HEK293 (cell line): ENCODE results near the gene BTBD3.

ENCODE experiments used
- ATF2 ChIP-seq: fragments of 450-650 bp; formaldehyde crosslinking; IDR thresholded peaks from 2 replicates; pipeline ENCODE4 v1.5.1; 2016; ENCODE audit warnings: missing biosample characterization, missing genetic modification characterization, low read depth
- BCL11A ChIP-seq: fragments of 450-650 bp; formaldehyde crosslinking; IDR thresholded peaks from 2 replicates; pipeline ENCODE4 v1.5.1; 2016; ENCODE audit warnings: low read depth, missing biosample characterization, missing genetic modification characterization
- GFI1B ChIP-seq: fragments of 450-650 bp; formaldehyde crosslinking; IDR thresholded peaks from 2 replicates; pipeline ENCODE4 v1.5.1; 2016; ENCODE audit warnings: missing biosample characterization, missing genetic modification characterization
- IKZF3 ChIP-seq: fragments of 450-650 bp; IDR thresholded peaks from 2 replicates; pipeline ENCODE4 v1.5.0; 2018; ENCODE audit warnings: missing biosample characterization, mild to moderate bottlenecking, missing genetic modification characterization, moderate library complexity
- ZBTB1 ChIP-seq: fragments of 450-650 bp; formaldehyde crosslinking; IDR thresholded peaks from 2 replicates; pipeline ENCODE4 v1.5.1; 2016; ENCODE audit warnings: missing biosample characterization, missing genetic modification characterization
- ZNF23 ChIP-seq: fragments of 450-650 bp; formaldehyde crosslinking; IDR thresholded peaks from 2 replicates; pipeline ENCODE4 v1.5.1; 2016; ENCODE audit warnings: missing biosample characterization, missing genetic modification characterization, borderline replicate concordance
- ZNF274 ChIP-seq, 2 experiments: fragments of 200-500 bp in 1 of 2; fragments of 450-650 bp in 1 of 2; sonication (Bioruptor generic) in 1 of 2; formaldehyde crosslinking in 1 of 2; IDR thresholded peaks; 2 replicates each; pipeline versions ENCODE4 v1.5.1 to v1.6.1; 2014 to 2016; ENCODE audit warnings: borderline replicate concordance in 1 of 2, inconsistent platforms in 1 of 2, low read length in 1 of 2, missing biosample characterization in 1 of 2, missing genetic modification characterization in 1 of 2
- ZSCAN30 ChIP-seq: fragments of 450-650 bp; IDR thresholded peaks from 2 replicates; pipeline ENCODE4 v1.5.1; 2018; ENCODE audit warnings: missing biosample characterization, mild to moderate bottlenecking, missing genetic modification characterization, moderate library complexity
- TF ChIP-seq, protein P1 (sequence below): fragments of 450-650 bp; formaldehyde crosslinking; IDR thresholded peaks from 2 replicates; pipeline ENCODE4 v1.5.1; 2016; ENCODE audit warnings: missing biosample characterization, missing genetic modification characterization
- TF ChIP-seq, protein P2 (sequence below): fragments of 450-650 bp; formaldehyde crosslinking; IDR thresholded peaks from 2 replicates; pipeline ENCODE4 v1.5.1; 2016; ENCODE audit warnings: missing biosample characterization, missing genetic modification characterization

- no peak for TF ChIP-seq IKZF3 (tag by site-specific recombination)
- TF ChIP-seq, protein P1, sequence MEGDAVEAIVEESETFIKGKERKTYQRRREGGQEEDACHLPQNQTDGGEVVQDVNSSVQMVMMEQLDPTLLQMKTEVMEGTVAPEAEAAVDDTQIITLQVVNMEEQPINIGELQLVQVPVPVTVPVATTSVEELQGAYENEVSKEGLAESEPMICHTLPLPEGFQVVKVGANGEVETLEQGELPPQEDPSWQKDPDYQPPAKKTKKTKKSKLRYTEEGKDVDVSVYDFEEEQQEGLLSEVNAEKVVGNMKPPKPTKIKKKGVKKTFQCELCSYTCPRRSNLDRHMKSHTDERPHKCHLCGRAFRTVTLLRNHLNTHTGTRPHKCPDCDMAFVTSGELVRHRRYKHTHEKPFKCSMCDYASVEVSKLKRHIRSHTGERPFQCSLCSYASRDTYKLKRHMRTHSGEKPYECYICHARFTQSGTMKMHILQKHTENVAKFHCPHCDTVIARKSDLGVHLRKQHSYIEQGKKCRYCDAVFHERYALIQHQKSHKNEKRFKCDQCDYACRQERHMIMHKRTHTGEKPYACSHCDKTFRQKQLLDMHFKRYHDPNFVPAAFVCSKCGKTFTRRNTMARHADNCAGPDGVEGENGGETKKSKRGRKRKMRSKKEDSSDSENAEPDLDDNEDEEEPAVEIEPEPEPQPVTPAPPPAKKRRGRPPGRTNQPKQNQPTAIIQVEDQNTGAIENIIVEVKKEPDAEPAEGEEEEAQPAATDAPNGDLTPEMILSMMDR (tag by site-specific recombination), result no peak
- TF ChIP-seq ATF2 (tag by site-specific recombination), result no peak
- TF ChIP-seq, protein P2, sequence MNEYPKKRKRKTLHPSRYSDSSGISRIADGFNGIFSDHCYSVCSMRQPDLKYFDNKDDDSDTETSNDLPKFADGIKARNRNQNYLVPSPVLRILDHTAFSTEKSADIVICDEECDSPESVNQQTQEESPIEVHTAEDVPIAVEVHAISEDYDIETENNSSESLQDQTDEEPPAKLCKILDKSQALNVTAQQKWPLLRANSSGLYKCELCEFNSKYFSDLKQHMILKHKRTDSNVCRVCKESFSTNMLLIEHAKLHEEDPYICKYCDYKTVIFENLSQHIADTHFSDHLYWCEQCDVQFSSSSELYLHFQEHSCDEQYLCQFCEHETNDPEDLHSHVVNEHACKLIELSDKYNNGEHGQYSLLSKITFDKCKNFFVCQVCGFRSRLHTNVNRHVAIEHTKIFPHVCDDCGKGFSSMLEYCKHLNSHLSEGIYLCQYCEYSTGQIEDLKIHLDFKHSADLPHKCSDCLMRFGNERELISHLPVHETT, result no peak
- no peak for TF ChIP-seq GFI1B (tag by site-specific recombination)
- no peak for TF ChIP-seq ZBTB1 (tag by site-specific recombination)
- TF ChIP-seq ZSCAN30, result no peak
- no peak for TF ChIP-seq BCL11A (tag by site-specific recombination)
- no peak for TF ChIP-seq ZNF274 (IDR thresholded peaks at IDR 0.05; ENCODE audit: low read length)
- TF ChIP-seq ZNF274 (tag by site-specific recombination; IDR thresholded peaks at IDR 0.05; ENCODE audit: borderline replicate concordance), result no peak
- TF ChIP-seq ZNF23 (tag by site-specific recombination), result no peak
Observed at GRCh38 chr20:11919581-11919980, 1.9 kb downstream of the BTBD3 start.
